HepG2 (cell line): Measurements from ENCODE around the gene SEC14L1. TPM values are rescaled to one million over a fixed set of nuclear protein-coding genes. Genes with fewer than 3 reads are reported as not detected.

Experiments used
- BCLAF1 ChIP-seq: fragments of 450-650 bp; IDR thresholded peaks from 2 replicates; pipeline ENCODE4 v1.6.1; 2017; ENCODE audit warnings: mild to moderate bottlenecking
- BHLHE40 ChIP-seq: IDR thresholded peaks from 2 replicates; pipeline ENCODE4 v1.6.1; 2011; ENCODE audit warnings: low read length, improper control_type of control experiment
- CCDC6 ChIP-seq: sonication (generic); formaldehyde crosslinking; IDR thresholded peaks from 2 replicates; pipeline ENCODE4 v1.8.1; 2022; ENCODE audit warnings: mild to moderate bottlenecking, missing genetic modification reagents, moderate library complexity
- ELF3 ChIP-seq: IDR thresholded peaks from 2 replicates; pipeline ENCODE4 v1.6.1; 2016; ENCODE audit warnings: missing genetic modification reagents, missing compliant biosample characterization
- ETS1 ChIP-seq: sonication (generic); formaldehyde crosslinking; IDR thresholded peaks from 2 replicates; pipeline ENCODE4 v1.4.0; 2020; ENCODE audit warnings: missing genetic modification reagents
- HHEX ChIP-seq: IDR thresholded peaks from 2 replicates; pipeline ENCODE4 v1.6.1; 2016; ENCODE audit warnings: control low read depth
- HNF4A ChIP-seq: sonication (generic); formaldehyde crosslinking; IDR thresholded peaks from 2 replicates; pipeline ENCODE4 v1.4.0; 2020; ENCODE audit warnings: missing genetic modification reagents
- HNRNPL ChIP-seq: fragments of 200-400 bp; formaldehyde crosslinking; IDR thresholded peaks from 2 replicates; pipeline ENCODE4 v1.6.1; 2017; ENCODE audit warnings: mild to moderate bottlenecking, low read depth, low read length
- ISL2 ChIP-seq: sonication (generic); formaldehyde crosslinking; IDR thresholded peaks from 2 replicates; pipeline ENCODE4 v1.5.0; 2020; ENCODE audit warnings: missing genetic modification reagents
- KAT7 ChIP-seq: IDR thresholded peaks from 2 replicates; pipeline ENCODE4 v1.6.1; 2018; ENCODE audit warnings: borderline replicate concordance, missing compliant biosample characterization
- KDM3A ChIP-seq: IDR thresholded peaks from 2 replicates; pipeline ENCODE4 v1.6.1; 2018; ENCODE audit warnings: low read depth, missing compliant biosample characterization
- MIER2 ChIP-seq: IDR thresholded peaks from 2 replicates; pipeline ENCODE4 v1.6.1; 2016; ENCODE audit warnings: missing biosample characterization, missing genetic modification reagents
- MXD4 ChIP-seq: IDR thresholded peaks from 2 replicates; pipeline ENCODE4 v1.6.1; 2016; ENCODE audit warnings: mild to moderate bottlenecking, missing biosample characterization, missing genetic modification reagents
- MZF1 ChIP-seq: sonication (generic); formaldehyde crosslinking; IDR thresholded peaks from 2 replicates; pipeline ENCODE4 v1.8.1; 2023; ENCODE audit warnings: mild to moderate bottlenecking, missing genetic modification reagents, borderline replicate concordance
- NFE2L1 ChIP-seq: sonication (generic); formaldehyde crosslinking; IDR thresholded peaks from 2 replicates; pipeline ENCODE4 v1.4.0; 2020; ENCODE audit warnings: missing genetic modification reagents, mild to moderate bottlenecking, borderline replicate concordance
- PLRG1 ChIP-seq: fragments of 450-650 bp; conservative IDR thresholded peaks from 2 replicates; pipeline ENCODE4 v1.6.1; 2016
- POLR2AphosphoS2 ChIP-seq: IDR thresholded peaks from 2 replicates; pipeline ENCODE4 v1.6.1; 2011; ENCODE audit warnings: low read depth, low read length, improper control_type of control experiment
- RBFOX2 ChIP-seq: fragments of 200-400 bp; formaldehyde crosslinking; IDR thresholded peaks from 2 replicates; pipeline ENCODE4 v1.6.1; 2017; ENCODE audit warnings: low read depth, mild to moderate bottlenecking, low read length
- SAP130 ChIP-seq: IDR thresholded peaks from 2 replicates; pipeline ENCODE4 v1.6.1; 2016; ENCODE audit warnings: low read depth
- SMAD3 ChIP-seq: sonication (generic); formaldehyde crosslinking; IDR thresholded peaks from 2 replicates; pipeline ENCODE4 v1.4.0; 2020; ENCODE audit warnings: missing genetic modification reagents
- SMARCE1 ChIP-seq: fragments of 450-650 bp; IDR thresholded peaks from 2 replicates; pipeline ENCODE4 v1.6.1; 2017; ENCODE audit warnings: borderline replicate concordance
- SP4 ChIP-seq: sonication (generic); formaldehyde crosslinking; IDR thresholded peaks from 2 replicates; pipeline ENCODE4 v1.8.1; 2023; ENCODE audit warnings: mild to moderate bottlenecking, missing genetic modification reagents
- ZKSCAN5 ChIP-seq: sonication (generic); formaldehyde crosslinking; IDR thresholded peaks from 2 replicates; pipeline ENCODE4 v1.5.1; 2020; ENCODE audit warnings: mild to moderate bottlenecking, missing genetic modification reagents
- ZNF17 ChIP-seq: sonication (generic); formaldehyde crosslinking; IDR thresholded peaks from 2 replicates; pipeline ENCODE4 v1.5.0; 2020; ENCODE audit warnings: mild to moderate bottlenecking, missing genetic modification reagents
- ZNF30 ChIP-seq: sonication (generic); formaldehyde crosslinking; IDR thresholded peaks from 2 replicates; pipeline ENCODE4 v1.5.0; 2020; ENCODE audit warnings: mild to moderate bottlenecking, missing genetic modification reagents
- ZNF570 ChIP-seq: sonication (generic); formaldehyde crosslinking; IDR thresholded peaks from 2 replicates; pipeline ENCODE4 v1.4.0; 2020; ENCODE audit warnings: mild to moderate bottlenecking, missing genetic modification reagents, borderline replicate concordance
- ZNF572 ChIP-seq: sonication (generic); formaldehyde crosslinking; IDR thresholded peaks from 2 replicates; pipeline ENCODE4 v1.5.1; 2020; ENCODE audit warnings: mild to moderate bottlenecking, missing genetic modification reagents
- ZNF589 ChIP-seq: sonication (generic); formaldehyde crosslinking; conservative IDR thresholded peaks from 2 replicates; pipeline ENCODE4 v1.8.0; 2022; ENCODE audit warnings: mild to moderate bottlenecking, moderate library complexity, missing genetic modification reagents
- ZNF670 ChIP-seq: sonication (generic); formaldehyde crosslinking; IDR thresholded peaks from 2 replicates; pipeline ENCODE4 v1.8.0; 2022; ENCODE audit warnings: mild to moderate bottlenecking, missing genetic modification reagents, borderline replicate concordance
- polyA plus RNA-seq, 8 experiments: library from polyadenylated mRNA; depleted of rRNA in 3 of 8; stranded (reverse) in 7 of 8; unstranded in 1 of 8; fragments of >200 nt; fragmentation: Illumina TruSeq in 4 of 8; extraction: Trizol in 4 of 8; gene quantifications; 2 replicates each; pipeline versions ENCODE4 v1.2.1 to v1.2.3, GENCODE V29; 2011 to 2016; ENCODE audit warnings: low read depth in 4 of 8, missing spikeins in 1 of 8, mixed read lengths in 1 of 8; ENCODE audit not compliant: insufficient read depth in 1 of 8
- total RNA-seq, 5 experiments: library from RNA; depleted of rRNA; stranded (reverse); fragments of >200 nt; fragmentation: Illumina TruSeq; extraction: Trizol; gene quantifications; 2 replicates each; pipeline ENCODE4 v1.2.3, GENCODE V29; 2016; ENCODE audit warnings: low read depth in 1 of 5
- TF ChIP-seq, protein P1 (sequence below): IDR thresholded peaks from 2 replicates; pipeline ENCODE4 v1.6.1; 2016; ENCODE audit warnings: missing compliant biosample characterization, missing genetic modification reagents, borderline replicate concordance

SEC14L1 gene
- total and polyA plus RNA-seq, 2 of the 13 experiments (the other 11 are each of a cell fraction or from before 2014, with no cell fraction given), result 26.3 to 43.9 TPM

DNA sequence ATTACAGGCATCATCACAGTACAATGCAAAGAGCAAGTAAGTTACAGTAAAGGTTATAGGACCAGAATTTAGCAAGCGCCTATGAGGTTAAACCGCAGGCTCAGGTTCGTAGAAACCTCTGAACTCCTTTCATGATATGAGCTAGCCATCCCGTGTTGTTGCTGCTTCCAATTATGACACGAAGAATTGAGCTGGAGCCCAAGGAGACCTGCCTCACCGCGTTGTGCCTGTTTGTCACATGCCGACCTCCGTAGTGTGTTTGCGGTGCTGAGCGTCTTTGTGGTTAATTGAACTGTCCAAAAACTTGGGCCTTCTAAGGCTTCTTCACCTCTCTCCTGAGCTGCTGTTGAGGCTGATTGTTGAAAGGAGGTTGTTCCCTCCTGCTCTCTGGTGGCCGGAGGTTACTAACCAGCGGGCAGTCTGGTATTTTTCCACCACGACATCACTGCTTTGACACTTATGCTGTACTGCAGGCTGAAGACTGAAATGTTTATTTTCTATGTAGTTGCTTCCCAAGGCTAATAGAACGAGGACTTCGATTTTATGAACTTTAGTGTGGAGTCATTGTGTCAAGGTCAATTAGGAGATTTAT, 67.5 kb downstream of the SEC14L1 start (continued):
- 0 out of 2 replicates have a peak, but pooled peaks have one; percentile 31 for TF ChIP-seq SP4 (CRISPR knock-in tag)
- no peak for TF ChIP-seq BCLAF1
- 0 out of 2 replicates have a peak, but pooled peaks have one; percentile 31 for TF ChIP-seq KDM3A (CRISPR knock-in tag)
- TF ChIP-seq CCDC6 (CRISPR knock-in tag), result no peak
- no peak for TF ChIP-seq SMARCE1
- peak; percentile 69; the same call in 1 of the 2 replicates for TF ChIP-seq MXD4
- no peak for TF ChIP-seq HHEX
- peak; percentile 55; the same call in 1 of the 2 replicates for TF ChIP-seq MIER2 (CRISPR knock-in tag)
- no peak for TF ChIP-seq ZNF589
- TF ChIP-seq PLRG1, result no peak
- TF ChIP-seq BHLHE40, result no peak
- peak; percentile 85 for TF ChIP-seq SAP130 (CRISPR knock-in tag)
- TF ChIP-seq MZF1 (CRISPR knock-in tag), result no peak
- peak; percentile 56; the same call in 1 of the 2 replicates for TF ChIP-seq ELF3 (CRISPR knock-in tag)
- 0 out of 2 replicates have a peak, but pooled peaks have one; percentile 37 for TF ChIP-seq ZNF670 (CRISPR knock-in tag)
- 0 out of 2 replicates have a peak, but pooled peaks have one; percentile 28 for TF ChIP-seq SMAD3 (CRISPR knock-in tag)
- TF ChIP-seq HNF4A (CRISPR knock-in tag), result peak; percentile 65
- TF ChIP-seq NFE2L1 (CRISPR knock-in tag), result no peak
- no peak for TF ChIP-seq ZNF17 (CRISPR knock-in tag)
- TF ChIP-seq ZNF572 (CRISPR knock-in tag), result 0 out of 2 replicates have a peak, but pooled peaks have one; percentile 23
- peak; percentile 67; the same call in 1 of the 2 replicates for TF ChIP-seq KAT7 (CRISPR knock-in tag)
- TF ChIP-seq POLR2AphosphoS2, result no peak
- no peak for TF ChIP-seq ETS1 (CRISPR knock-in tag)
- no peak for TF ChIP-seq HNRNPL
- TF ChIP-seq RBFOX2, result no peak
- no peak for TF ChIP-seq ZNF30 (CRISPR knock-in tag)
- TF ChIP-seq ISL2 (CRISPR knock-in tag), result no peak
- TF ChIP-seq ZKSCAN5 (CRISPR knock-in tag), result no peak
- TF ChIP-seq, protein P1, sequence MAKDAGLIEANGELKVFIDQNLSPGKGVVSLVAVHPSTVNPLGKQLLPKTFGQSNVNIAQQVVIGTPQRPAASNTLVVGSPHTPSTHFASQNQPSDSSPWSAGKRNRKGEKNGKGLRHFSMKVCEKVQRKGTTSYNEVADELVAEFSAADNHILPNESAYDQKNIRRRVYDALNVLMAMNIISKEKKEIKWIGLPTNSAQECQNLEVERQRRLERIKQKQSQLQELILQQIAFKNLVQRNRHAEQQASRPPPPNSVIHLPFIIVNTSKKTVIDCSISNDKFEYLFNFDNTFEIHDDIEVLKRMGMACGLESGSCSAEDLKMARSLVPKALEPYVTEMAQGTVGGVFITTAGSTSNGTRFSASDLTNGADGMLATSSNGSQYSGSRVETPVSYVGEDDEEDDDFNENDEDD, result peak; percentile 72; the same call in 1 of the 2 replicates
- TF ChIP-seq ZNF570, result no peak
